Measurements from ENCODE around the gene ZNF541. TPM values are rescaled to one million over a fixed set of nuclear protein-coding genes. Genes with fewer than 3 reads are reported as not detected.

Gene ZNF541
- total RNA-seq, 1 donor from 2014 or later: 0.99 TPM

GRCh38 chr19:47609906-47610894 lies 37.3 kb upstream of the ZNF541 start:
- Histone ChIP-seq H3K27ac (replicated peaks) (peak overlapping the region; percentile 99), H3K4me1 (peaks cover 73% of the 10 kb centered on the region), H3K9me3 (replicated peaks) (no peaks in the 10 kb centered on the region), H3K27me3 (ENCODE audit: low read depth) (no peaks in the 10 kb centered on the region), H3K4me3 (peak overlapping the region; percentile 100), H3K36me3 (peaks cover 8% of the 10 kb centered on the region)
- intact Hi-C loops (cut with micrococcal nuclease): no loop called here
- no peak for TF ChIP-seq CTCF (IDR thresholded peaks at IDR 0.05; ENCODE audit: borderline replicate concordance)
- peak; percentile 45 for DNase-seq

GRCh38 chr19:47608969-47609905 lies 36.3 kb upstream of the ZNF541 start, which contains the start of gene BICRA:
Gene BICRA (plus strand): TSS chr19:47609134. CDS start chr19:47673575, 64,441 bp downstream.
- peak within 1 kb of the TSS; percentile 100 for H3K4me3 ChIP-seq
- DNase-seq: peak; percentile 86
- no peaks in the 10 kb centered on the region for H3K36me3 ChIP-seq
- H3K9me3 ChIP-seq (replicated peaks): no peaks in the 10 kb centered on the region
- intact Hi-C loops (cut with micrococcal nuclease): no loop called here
- peaks cover 67% of the 10 kb centered on the region for H3K4me1 ChIP-seq
- no peak for TF ChIP-seq CTCF (IDR thresholded peaks at IDR 0.05; ENCODE audit: borderline replicate concordance)
- H3K27me3 ChIP-seq (ENCODE audit: low read depth): no peaks in the 10 kb centered on the region
- H3K27ac ChIP-seq (replicated peaks): peak within 1 kb of the TSS; percentile 99

GRCh38 chr19:47608074-47608918 lies 35.3 kb upstream of the ZNF541 start:
- Histone ChIP-seq H3K4me3 (peak overlapping the region; percentile 100), H3K27ac (replicated peaks) (peak overlapping the region; percentile 99), H3K27me3 (ENCODE audit: low read depth) (no peaks in the 10 kb centered on the region), H3K9me3 (replicated peaks) (no peaks in the 10 kb centered on the region), H3K4me1 (peaks cover 60% of the 10 kb centered on the region), H3K36me3 (no peaks in the 10 kb centered on the region)
- peak; percentile 61 for TF ChIP-seq CTCF (IDR thresholded peaks at IDR 0.05; ENCODE audit: borderline replicate concordance)
- DNase-seq: peak; percentile 95
- intact Hi-C loops (cut with micrococcal nuclease): no loop called here

GRCh38 chr19:47607564-47608073 lies 34.7 kb upstream of the ZNF541 start:
- intact Hi-C loops (cut with micrococcal nuclease): no loop called here
- H3K4me3 ChIP-seq: peak overlapping the region; percentile 100
- H3K27me3 ChIP-seq (ENCODE audit: low read depth): no peaks in the 10 kb centered on the region
- H3K36me3 ChIP-seq: no peaks in the 10 kb centered on the region
- no peak for DNase-seq
- no peaks in the 10 kb centered on the region for H3K9me3 ChIP-seq (replicated peaks)
- H3K4me1 ChIP-seq: peaks cover 53% of the 10 kb centered on the region
- no peak for TF ChIP-seq CTCF (IDR thresholded peaks at IDR 0.05; ENCODE audit: borderline replicate concordance)
- H3K27ac ChIP-seq (replicated peaks): peak overlapping the region; percentile 99
